Cardiac muscle cell (in vitro differentiated cells and primary cell): ENCODE data around the gene AAK1. TPM values are rescaled to one million over a fixed set of nuclear protein-coding genes. Genes with fewer than 3 reads are reported as not detected.

Experiments
- DNase-seq, 2 donors: peaks; one replicate each; pipeline versions ENCODE4 v3.0.0 to v3.0.0-alpha.2; 2010 to 2017; ENCODE audit warnings: low read depth in 1 of 2, low spot score in 1 of 2
- H3K27ac ChIP-seq: fragments of 200-600 bp; sonication (generic); 2 replicates; pipeline ENCODE4 v1.5.1; 2016
- H3K27me3 ChIP-seq: fragments of 200-600 bp; sonication (generic); 2 replicates; pipeline ENCODE4 v1.6.0; 2016; ENCODE audit warnings: control low read depth
- H3K36me3 ChIP-seq: fragments of 200-600 bp; sonication (generic); 2 replicates; pipeline ENCODE4 v1.5.1; 2016; ENCODE audit warnings: control low read depth
- H3K4me1 ChIP-seq: fragments of 200-600 bp; sonication (generic); 2 replicates; pipeline ENCODE4 v1.8.1; 2017; ENCODE audit warnings: low read depth, mild to moderate bottlenecking, mixed run types
- H3K4me3 ChIP-seq: fragments of 200-600 bp; sonication (generic); 2 replicates; pipeline ENCODE4 v1.5.1; 2016; ENCODE audit warnings: mild to moderate bottlenecking
- H3K9me3 ChIP-seq: fragments of 200-600 bp; sonication (generic); 2 replicates; pipeline ENCODE4 v1.5.1; 2017; ENCODE audit warnings: low read depth, mild to moderate bottlenecking, control low read depth
- CTCF ChIP-seq: IDR thresholded peaks from 2 replicates; pipeline ENCODE4 v1.5.1; 2012; ENCODE audit warnings: low read depth, mild to moderate bottlenecking, low read length
- polyA plus RNA-seq: library from polyadenylated mRNA; unstranded; fragments of >200 nt; fragmentation: Nextera tagmentation; extraction: Ambion mirVana; gene quantifications from 2 replicates; pipeline ENCODE4 v1.2.1, GENCODE V29; 2016
- total RNA-seq: library from RNA; depleted of rRNA; stranded (reverse); fragments of >200 nt; gene quantifications from 2 replicates; pipeline ENCODE4 v1.2.3, GENCODE V29; 2016

Gene AAK1
- total and polyA plus RNA-seq, 2 experiments from 2014 or later, result 50.0 to 50.3 TPM

- TF ChIP-seq CTCF, result no peak
- Histone ChIP-seq H3K27ac (no peak overlapping the region), H3K4me1 (peaks cover 6% of the 10 kb centered on the region), H3K4me3 (no peak overlapping the region), H3K36me3 (no peaks in the 10 kb centered on the region), H3K9me3 (no peaks in the 10 kb centered on the region), H3K27me3 (no peaks in the 10 kb centered on the region)
- no peak for DNase-seq
These were observed 12.1 kb downstream of the AAK1 start for GRCh38 chr2:69631402-69631801.

GRCh38 chr2:69629921-69630608 lies 13.5 kb downstream of the AAK1 start:
- no peaks in the 10 kb centered on the region for H3K36me3 ChIP-seq
- no peak overlapping the region for H3K27ac ChIP-seq
- H3K9me3 ChIP-seq, result no peaks in the 10 kb centered on the region
- no peak overlapping the region for H3K4me3 ChIP-seq
- TF ChIP-seq CTCF, result no peak
- H3K27me3 ChIP-seq, result no peaks in the 10 kb centered on the region
- no peak for DNase-seq
- peaks cover 18% of the 10 kb centered on the region for H3K4me1 ChIP-seq

GRCh38 chr2:69628325-69629021 lies 15.1 kb downstream of the AAK1 start:
- Histone ChIP-seq H3K4me3 (no peak overlapping the region), H3K9me3 (no peaks in the 10 kb centered on the region), H3K27me3 (no peaks in the 10 kb centered on the region), H3K36me3 (no peaks in the 10 kb centered on the region), H3K4me1 (peaks cover 28% of the 10 kb centered on the region), H3K27ac (no peak overlapping the region)
- no peak for DNase-seq
- TF ChIP-seq CTCF, result no peak

- TF ChIP-seq CTCF, result no peak
- H3K27me3 ChIP-seq, result no peaks in the 10 kb centered on the region
- H3K36me3 ChIP-seq, result no peaks in the 10 kb centered on the region
- H3K4me1 ChIP-seq, result peaks cover 28% of the 10 kb centered on the region
- H3K4me3 ChIP-seq, result no peak overlapping the region
- DNase-seq, result peak in 1 of 2 donors; percentile 30
- no peaks in the 10 kb centered on the region for H3K9me3 ChIP-seq
- no peak overlapping the region for H3K27ac ChIP-seq
These were observed 18.3 kb downstream of the AAK1 start for GRCh38 chr2:69625078-69625795.

- H3K4me3 ChIP-seq, result no peak overlapping the region
- no peak for TF ChIP-seq CTCF
- DNase-seq, result no peak
- H3K27me3 ChIP-seq, result no peaks in the 10 kb centered on the region
- H3K36me3 ChIP-seq, result no peaks in the 10 kb centered on the region
- H3K4me1 ChIP-seq, result peaks cover 35% of the 10 kb centered on the region
- no peak overlapping the region for H3K27ac ChIP-seq
- no peaks in the 10 kb centered on the region for H3K9me3 ChIP-seq
These were observed 18.9 kb downstream of the AAK1 start for GRCh38 chr2:69624611-69625010.
